ENCODE results near the gene HSPA12A. TPM values are rescaled to one million over a fixed set of nuclear protein-coding genes. Genes with fewer than 3 reads are reported as not detected.

HSPA12A gene
- total and polyA plus RNA-seq, 9 of the 15 experiments (the other 6 are each of a cell fraction or from before 2014, with no cell fraction given) = 0.01 to 0.18 (median 0.04) TPM; not detected in 4

DNA sequence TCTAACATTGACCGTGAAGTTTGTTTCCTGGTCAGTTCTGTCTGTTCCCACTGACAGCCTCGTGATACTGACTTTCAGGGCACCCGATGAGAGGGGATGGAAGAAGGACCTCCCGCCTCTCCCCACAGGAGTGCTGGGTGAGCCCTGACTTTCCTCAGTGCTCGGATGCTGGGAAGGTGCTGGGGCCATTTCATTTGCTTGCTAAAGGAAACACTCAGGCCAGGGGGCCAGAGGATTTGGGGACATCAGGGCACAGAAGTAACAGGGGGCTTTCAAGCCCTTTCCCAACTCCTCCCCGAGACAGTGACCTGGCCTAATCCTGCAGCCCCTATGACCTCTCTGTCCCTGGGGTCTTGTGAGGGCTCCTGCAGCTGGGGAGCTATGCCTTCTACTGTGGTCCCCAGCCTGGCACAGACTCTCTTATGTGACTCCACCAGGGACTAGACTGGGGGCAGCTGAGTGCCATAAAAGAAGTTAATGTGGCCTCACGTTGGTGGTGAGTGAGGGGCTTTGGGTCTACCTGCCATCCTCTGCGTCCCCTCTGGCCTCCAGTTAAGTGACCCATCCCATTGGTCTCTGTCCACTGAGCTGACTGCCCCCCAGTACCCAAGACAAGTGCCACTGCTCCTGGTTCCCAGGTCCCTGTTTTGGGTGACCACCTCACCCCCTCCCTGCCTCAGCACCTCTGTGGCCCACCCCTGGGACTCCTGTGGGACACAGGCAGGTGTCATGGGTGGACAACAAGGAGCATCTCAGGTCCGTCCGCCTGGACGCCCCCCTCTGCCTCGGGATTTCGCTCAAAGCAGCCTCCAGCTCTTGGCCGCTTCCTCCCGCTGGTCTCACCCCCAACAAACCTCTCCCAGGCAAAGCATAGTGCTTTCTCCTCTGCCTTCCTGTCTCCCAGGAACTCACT lies 33.4 kb upstream of the HSPA12A start (continued):
- TF ChIP-seq, protein P1, sequence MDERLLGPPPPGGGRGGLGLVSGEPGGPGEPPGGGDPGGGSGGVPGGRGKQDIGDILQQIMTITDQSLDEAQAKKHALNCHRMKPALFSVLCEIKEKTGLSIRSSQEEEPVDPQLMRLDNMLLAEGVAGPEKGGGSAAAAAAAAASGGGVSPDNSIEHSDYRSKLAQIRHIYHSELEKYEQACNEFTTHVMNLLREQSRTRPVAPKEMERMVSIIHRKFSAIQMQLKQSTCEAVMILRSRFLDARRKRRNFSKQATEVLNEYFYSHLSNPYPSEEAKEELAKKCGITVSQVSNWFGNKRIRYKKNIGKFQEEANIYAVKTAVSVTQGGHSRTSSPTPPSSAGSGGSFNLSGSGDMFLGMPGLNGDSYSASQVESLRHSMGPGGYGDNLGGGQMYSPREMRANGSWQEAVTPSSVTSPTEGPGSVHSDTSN (CRISPR knock-in tag; IDR thresholded peaks at IDR 0.05; ENCODE audit: low read depth) = no peak
- TF ChIP-seq, protein P1 (tag; conservative IDR thresholded peaks at IDR 0.05; ENCODE audit: low read depth) = no peak
- TF ChIP-seq SNRNP70 (optimal IDR thresholded peaks at IDR 0.05; ENCODE audit: low read depth, low read length) (no peak), ZC3H11A (IDR thresholded peaks at IDR 0.05; ENCODE audit: low read depth, low read length) (no peak), HMG20A (CRISPR knock-in tag; conservative IDR thresholded peaks at IDR 0.05) (no peak), COPS2 (conservative IDR thresholded peaks at IDR 0.05) (no peak), CREM (IDR thresholded peaks at IDR 0.05; ENCODE audit: low read depth) (no peak), CCAR2 (IDR thresholded peaks at IDR 0.05; ENCODE audit: low read depth, low read length) (no peak)
- TF ChIP-seq, protein P2, sequence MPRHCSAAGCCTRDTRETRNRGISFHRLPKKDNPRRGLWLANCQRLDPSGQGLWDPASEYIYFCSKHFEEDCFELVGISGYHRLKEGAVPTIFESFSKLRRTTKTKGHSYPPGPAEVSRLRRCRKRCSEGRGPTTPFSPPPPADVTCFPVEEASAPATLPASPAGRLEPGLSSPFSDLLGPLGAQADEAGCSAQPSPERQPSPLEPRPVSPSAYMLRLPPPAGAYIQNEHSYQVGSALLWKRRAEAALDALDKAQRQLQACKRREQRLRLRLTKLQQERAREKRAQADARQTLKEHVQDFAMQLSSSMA (CRISPR knock-in tag; IDR thresholded peaks at IDR 0.05) = no peak

All from K562 (cell line).